ENCODE data around the gene KCNQ1. TPM values are rescaled to one million over a fixed set of nuclear protein-coding genes. Genes with fewer than 3 reads are reported as not detected.

Gene KCNQ1
- total and polyA plus RNA-seq, 12 donors, result 11.0 to 447 (median 320) TPM

DNA sequence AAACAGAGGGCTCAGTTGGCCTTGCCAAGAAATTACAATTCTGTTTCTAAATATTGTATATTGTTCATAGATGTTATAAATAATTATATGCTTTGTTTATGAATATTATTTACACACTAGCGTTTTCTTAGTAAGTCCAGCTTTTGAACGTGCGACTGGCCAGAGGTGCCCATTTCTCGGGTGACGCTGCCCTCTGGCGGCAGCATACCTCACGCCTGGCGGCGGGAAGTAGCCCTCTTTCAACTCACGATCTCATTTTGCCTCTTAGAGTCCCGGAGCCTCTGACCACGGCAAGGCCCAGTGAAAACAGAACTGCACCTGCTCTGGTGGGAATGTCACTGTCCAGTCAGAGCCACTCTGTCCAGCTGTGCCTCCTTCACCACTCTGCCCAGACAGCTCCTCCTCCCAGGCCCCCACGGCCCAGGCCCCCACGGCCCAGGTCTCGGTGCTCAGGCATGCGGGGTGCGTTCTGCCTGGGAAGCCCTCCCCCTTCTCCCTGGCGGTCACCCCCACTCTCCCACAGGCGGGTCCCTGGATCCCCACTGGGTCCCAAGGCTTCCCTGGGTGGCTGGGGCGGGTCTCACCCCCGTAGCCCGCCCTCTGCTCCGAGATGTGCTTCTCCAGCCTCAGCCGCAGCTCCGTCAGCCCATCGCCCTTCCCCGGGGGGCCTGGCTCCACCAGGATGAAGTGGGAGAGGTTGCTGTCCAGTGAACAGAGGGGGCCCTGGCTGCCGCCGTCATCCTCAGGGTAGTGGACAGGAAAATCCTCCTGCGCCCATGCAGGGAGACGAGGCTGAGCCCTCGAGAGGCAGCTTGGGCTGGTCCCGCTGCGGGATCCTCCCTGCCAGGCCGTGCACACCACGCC lies 24.9 kb upstream of the KCNQ1 start:
- Histone ChIP-seq H3K4me3 (no peak overlapping the region), H3K27ac (no peak overlapping the region), H3K36me3 (replicated peaks in 1 of 2) (no peaks in the 10 kb centered on the region), H3K4me1 (replicated peaks in 1 of 2) (peaks cover 0 to 4% of the 10 kb centered on the region in 2 donors), H3K9me3 (replicated peaks in 1 of 3) (no peaks in the 10 kb centered on the region), H3K27me3 (peaks cover 7% of the 10 kb centered on the region)
- 3 to 53% (median 51%) methylated on average over 12 to 35 of the region's 36 CpGs for WGBS, 4 donors
- TF ChIP-seq POLR2A (IDR thresholded peaks at IDR 0.05), result no peak
- peak; percentile 63 to 83 (median 78) for TF ChIP-seq CTCF (IDR thresholded peaks at IDR 0.05)
- intact Hi-C loops (cut with DNase I), result loop anchor here (1.0 to 5.0 kb wide), 4 partner anchors 111 to 223 kb away; no protein-coding TSS in a partner anchor
- peak; percentile 57 to 91 (median 78) for DNase-seq

DNA sequence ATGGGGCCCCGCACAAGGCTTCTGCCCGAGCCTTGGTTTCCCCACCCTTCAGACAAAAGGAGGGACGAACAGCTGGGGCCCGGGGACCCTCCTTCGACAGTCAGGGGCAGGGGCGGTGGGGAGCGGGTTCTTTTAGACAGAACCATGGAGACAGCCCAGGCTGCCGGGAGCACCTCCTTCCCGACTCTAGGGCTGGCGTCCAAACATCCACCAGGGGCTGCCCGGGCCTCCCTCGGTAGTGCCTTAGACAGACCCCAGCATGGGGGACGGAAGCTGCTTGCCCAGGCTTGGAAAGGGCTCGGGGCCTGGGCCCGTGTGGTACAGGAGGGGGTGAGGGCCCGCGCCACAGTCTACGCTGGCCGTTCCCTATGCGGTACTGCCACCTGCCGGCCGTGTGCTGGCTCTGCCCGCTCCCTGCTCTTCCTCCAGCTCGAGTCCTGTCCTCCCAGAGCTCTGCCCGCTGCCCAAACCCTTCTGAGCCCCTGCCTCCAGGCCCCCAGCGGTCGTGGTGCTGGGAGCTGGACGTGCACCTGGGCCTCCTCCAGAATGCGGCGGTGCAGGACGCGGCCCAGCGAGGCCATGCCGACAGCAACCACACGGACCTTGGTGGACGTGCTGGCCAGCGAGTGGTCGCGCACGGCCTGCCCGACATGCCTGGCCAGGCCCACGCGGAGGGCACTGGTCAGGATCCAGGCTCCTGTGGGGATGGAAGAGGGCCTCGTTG lies 24.1 kb upstream of the KCNQ1 start:
- Histone ChIP-seq H3K27me3 (peaks cover 3% of the 10 kb centered on the region), H3K4me3 (no peak overlapping the region), H3K4me1 (replicated peaks in 1 of 2) (peaks cover 0 to 4% of the 10 kb centered on the region in 2 donors), H3K9me3 (replicated peaks in 1 of 3) (no peaks in the 10 kb centered on the region), H3K36me3 (replicated peaks in 1 of 2) (no peaks in the 10 kb centered on the region), H3K27ac (no peak overlapping the region)
- intact Hi-C loops (cut with DNase I), result loop anchor here (1.0 to 5.0 kb wide), 2 partner anchors 115 to 223 kb away; no protein-coding TSS in a partner anchor
- DNase-seq, result peak; percentile 58 to 82 (median 78)
- 20 to 39% (median 20%) methylated on average over 10 to 44 of the region's 44 CpGs; no CpG with 5 or more reads in 1 of the 4 donors for WGBS, 4 donors
- TF ChIP-seq CTCF (IDR thresholded peaks at IDR 0.05), result peak; percentile 83 to 96 (median 92)
- no peak for TF ChIP-seq POLR2A (IDR thresholded peaks at IDR 0.05)

- DNase-seq, result no peak
- TF ChIP-seq POLR2A (IDR thresholded peaks at IDR 0.05), result no peak
- TF ChIP-seq CTCF (IDR thresholded peaks at IDR 0.05), result no peak
- Histone ChIP-seq H3K4me3 (no peak overlapping the region), H3K27ac (no peak overlapping the region), H3K4me1 (replicated peaks in 1 of 2) (peaks cover 0 to 4% of the 10 kb centered on the region in 2 donors), H3K27me3 (no peaks in the 10 kb centered on the region), H3K36me3 (replicated peaks in 1 of 2) (no peaks in the 10 kb centered on the region), H3K9me3 (replicated peaks in 1 of 3) (no peaks in the 10 kb centered on the region)
- intact Hi-C loops (cut with DNase I), result loop anchor here in 1 of 2 donors (5.0 kb wide), 1 partner anchor 224 kb away; no protein-coding TSS in a partner anchor
- 67 to 74% (median 73%) methylated on average over 14 to 19 of the region's 19 CpGs; no CpG with 5 or more reads in 1 of the 4 donors for WGBS, 4 donors
These were observed 23.4 kb upstream of the KCNQ1 start for GRCh38 chr11:2421226-2421994.

Data from adrenal gland (tissue), 12 donors.